Fibroblast of lung (primary cell): ENCODE measurements around the gene DNTT. TPM values are rescaled to one million over a fixed set of nuclear protein-coding genes. Genes with fewer than 3 reads are reported as not detected.

Experiments
- DNase-seq, 2 donors: peaks; one replicate each; pipeline versions ENCODE4 v3.0.0 to v3.0.0-alpha.2; 2010; ENCODE audit warnings: low read depth in 2 of 2
- H2AFZ ChIP-seq: 2 replicates; pipeline ENCODE4 v1.5.1; 2012; ENCODE audit warnings: low read length, control low read depth, inconsistent platforms
- H3K27ac ChIP-seq: 2 replicates; pipeline ENCODE4 v1.5.1; 2011; ENCODE audit warnings: low read length, control low read depth; ENCODE audit not compliant: insufficient read depth
- H3K27me3 ChIP-seq: 2 replicates; pipeline ENCODE4 v1.5.1; 2011; ENCODE audit warnings: mild to moderate bottlenecking, low read length; ENCODE audit not compliant: control insufficient read depth, insufficient read depth
- H3K36me3 ChIP-seq: 2 replicates; pipeline ENCODE4 v1.5.1; 2011; ENCODE audit warnings: low read length; ENCODE audit not compliant: control insufficient read depth, insufficient read depth
- H3K4me1 ChIP-seq: 2 replicates; pipeline ENCODE4 v1.5.1; 2011; ENCODE audit warnings: low read length; ENCODE audit not compliant: control insufficient read depth, insufficient read depth; ENCODE audit errors: extremely low read depth
- H3K4me2 ChIP-seq: 2 replicates; pipeline ENCODE4 v1.5.1; 2011; ENCODE audit warnings: low read length, control low read depth; ENCODE audit not compliant: insufficient read depth; ENCODE audit errors: extremely low read depth
- H3K4me3 ChIP-seq, 4 experiments: fragments of 200-600 bp in 1 of 4; sonication (generic) in 1 of 4; replicated peaks in 1 of 4; 2 replicates each; pipeline ENCODE4 v1.5.1; 2011 to 2016; ENCODE audit warnings: low read length in 4 of 4, low read depth in 3 of 4, mild to moderate bottlenecking in 3 of 4, control low read depth in 2 of 4, inconsistent platforms in 1 of 4, mixed read lengths in 1 of 4; ENCODE audit not compliant: insufficient read depth in 1 of 4; ENCODE audit errors: control extremely low read depth in 1 of 4
- H3K79me2 ChIP-seq: 2 replicates; pipeline ENCODE4 v1.5.1; 2012; ENCODE audit warnings: mild to moderate bottlenecking, low read length, inconsistent platforms; ENCODE audit not compliant: control insufficient read depth, insufficient read depth
- H3K9ac ChIP-seq: 2 replicates; pipeline ENCODE4 v1.5.1; 2011; ENCODE audit warnings: mild to moderate bottlenecking, low read length, control low read depth; ENCODE audit not compliant: insufficient read depth
- H3K9me3 ChIP-seq: 2 replicates; pipeline ENCODE4 v1.5.1; 2012; ENCODE audit warnings: low read depth, low read length; ENCODE audit not compliant: control insufficient read depth, insufficient read depth
- H4K20me1 ChIP-seq: 2 replicates; pipeline ENCODE4 v1.5.1; 2011; ENCODE audit warnings: low read length; ENCODE audit not compliant: control insufficient read depth, insufficient read depth; ENCODE audit errors: extremely low read depth
- EZH2 ChIP-seq: IDR thresholded peaks from 2 replicates; pipeline ENCODE4 v1.5.1; 2012; ENCODE audit warnings: low read length, control low read depth, mild to moderate bottlenecking; ENCODE audit errors: missing control alignments
- polyA plus RNA-seq, 2 donors: library from polyadenylated mRNA; depleted of rRNA in 1 of 2; stranded (reverse) in 1 of 2; unstranded in 1 of 2; fragments of >200 nt; gene quantifications; 2 replicates each; pipeline ENCODE4 v1.2.1, GENCODE V29; 2011 to 2012; ENCODE audit warnings: missing spikeins in 1 of 2
- total RNA-seq: library from RNA; depleted of rRNA; stranded (reverse); fragments of >200 nt; gene quantifications from 2 replicates; pipeline ENCODE4 v1.2.1, GENCODE V29; 2014
- TF ChIP-seq, protein P1 (sequence below), 2 donors: IDR thresholded peaks in 1 of 2; conservative IDR thresholded peaks in 1 of 2; 1 replicate in 1 of 2; 2 replicates in 1 of 2; pipeline ENCODE4 v1.5.1; 2011 to 2012; ENCODE audit warnings: low read length in 2 of 2, control low read depth in 1 of 2, inconsistent platforms in 1 of 2, low read depth in 1 of 2, mild to moderate bottlenecking in 1 of 2

Gene DNTT
- total and polyA plus RNA-seq, 2 donors (not counting 1 experiment from before 2014, with no cell fraction given) = not detected

DNA sequence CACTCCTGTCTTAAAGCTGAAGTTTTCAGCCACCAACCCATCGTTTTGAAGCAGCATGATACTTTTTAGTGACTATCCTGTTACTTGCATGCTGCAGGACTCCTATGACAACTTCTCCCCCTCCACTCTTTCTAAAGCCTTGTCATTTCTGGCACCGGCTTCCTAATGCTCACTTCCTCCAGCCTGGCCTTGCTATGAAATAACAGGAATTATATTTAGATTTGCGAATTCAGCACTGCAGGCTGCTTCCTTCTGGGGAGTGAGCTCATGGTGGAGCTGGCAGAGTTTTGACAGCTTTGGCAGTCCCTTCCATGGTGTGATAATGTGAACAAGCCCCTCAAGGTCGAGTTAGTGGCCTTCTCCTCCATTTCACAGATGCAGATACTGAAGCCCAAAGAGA, 46.3 kb upstream of the DNTT start:
- TF ChIP-seq, protein P1, sequence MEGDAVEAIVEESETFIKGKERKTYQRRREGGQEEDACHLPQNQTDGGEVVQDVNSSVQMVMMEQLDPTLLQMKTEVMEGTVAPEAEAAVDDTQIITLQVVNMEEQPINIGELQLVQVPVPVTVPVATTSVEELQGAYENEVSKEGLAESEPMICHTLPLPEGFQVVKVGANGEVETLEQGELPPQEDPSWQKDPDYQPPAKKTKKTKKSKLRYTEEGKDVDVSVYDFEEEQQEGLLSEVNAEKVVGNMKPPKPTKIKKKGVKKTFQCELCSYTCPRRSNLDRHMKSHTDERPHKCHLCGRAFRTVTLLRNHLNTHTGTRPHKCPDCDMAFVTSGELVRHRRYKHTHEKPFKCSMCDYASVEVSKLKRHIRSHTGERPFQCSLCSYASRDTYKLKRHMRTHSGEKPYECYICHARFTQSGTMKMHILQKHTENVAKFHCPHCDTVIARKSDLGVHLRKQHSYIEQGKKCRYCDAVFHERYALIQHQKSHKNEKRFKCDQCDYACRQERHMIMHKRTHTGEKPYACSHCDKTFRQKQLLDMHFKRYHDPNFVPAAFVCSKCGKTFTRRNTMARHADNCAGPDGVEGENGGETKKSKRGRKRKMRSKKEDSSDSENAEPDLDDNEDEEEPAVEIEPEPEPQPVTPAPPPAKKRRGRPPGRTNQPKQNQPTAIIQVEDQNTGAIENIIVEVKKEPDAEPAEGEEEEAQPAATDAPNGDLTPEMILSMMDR (conservative IDR thresholded peaks at IDR 0.05 in 1 of 2, IDR thresholded peaks at IDR 0.05 in 1 of 2; ENCODE audit: low read depth in 1 of 2, low read length in 2 of 2) = no peak
- TF ChIP-seq EZH2 = no peak
- no peaks in the 10 kb centered on the region for H3K9me3 ChIP-seq
- no peak overlapping the region for H3K9ac ChIP-seq
- H2AFZ ChIP-seq = no peak overlapping the region
- no peaks in the 10 kb centered on the region for H3K27me3 ChIP-seq
- no peak for DNase-seq
- no peaks in the 10 kb centered on the region for H3K79me2 ChIP-seq
- H3K36me3 ChIP-seq = no peaks in the 10 kb centered on the region
- no peaks in the 10 kb centered on the region for H3K4me1 ChIP-seq
- no peaks in the 10 kb centered on the region for H4K20me1 ChIP-seq
- H3K4me3 ChIP-seq = no peak overlapping the region
- H3K27ac ChIP-seq = no peak overlapping the region
- no peak overlapping the region for H3K4me2 ChIP-seq

DNA sequence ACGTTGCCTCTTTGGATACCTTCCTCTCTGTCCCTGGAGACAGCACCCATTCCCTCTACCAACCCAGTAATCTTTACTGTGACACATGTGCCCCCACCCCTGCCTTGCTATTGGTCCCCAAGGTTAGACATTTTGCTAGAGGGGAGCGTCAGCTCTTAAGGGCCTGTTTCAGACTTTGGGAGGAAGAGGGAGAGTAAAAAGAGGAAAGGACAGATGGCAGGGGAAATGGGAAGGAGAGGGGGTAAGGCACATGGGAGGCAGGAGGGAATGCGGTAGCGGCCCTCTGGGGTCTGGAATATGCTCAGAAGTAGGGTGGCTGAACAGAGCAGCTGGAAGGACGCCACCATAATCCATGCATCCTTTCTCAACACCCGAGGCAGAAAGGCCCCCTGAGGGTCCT, 45.1 kb upstream of the DNTT start:
- Histone ChIP-seq H2AFZ (no peak overlapping the region), H3K9ac (no peak overlapping the region), H4K20me1 (no peaks in the 10 kb centered on the region), H3K4me3 (no peak overlapping the region), H3K9me3 (no peaks in the 10 kb centered on the region), H3K4me1 (no peaks in the 10 kb centered on the region), H3K27ac (no peak overlapping the region), H3K79me2 (no peaks in the 10 kb centered on the region), H3K27me3 (no peaks in the 10 kb centered on the region), H3K36me3 (no peaks in the 10 kb centered on the region), H3K4me2 (no peak overlapping the region)
- no peak for TF ChIP-seq EZH2
- TF ChIP-seq, protein P1 (conservative IDR thresholded peaks at IDR 0.05 in 1 of 2, IDR thresholded peaks at IDR 0.05 in 1 of 2; ENCODE audit: low read depth in 1 of 2, low read length in 2 of 2) = no peak
- DNase-seq = no peak

DNA sequence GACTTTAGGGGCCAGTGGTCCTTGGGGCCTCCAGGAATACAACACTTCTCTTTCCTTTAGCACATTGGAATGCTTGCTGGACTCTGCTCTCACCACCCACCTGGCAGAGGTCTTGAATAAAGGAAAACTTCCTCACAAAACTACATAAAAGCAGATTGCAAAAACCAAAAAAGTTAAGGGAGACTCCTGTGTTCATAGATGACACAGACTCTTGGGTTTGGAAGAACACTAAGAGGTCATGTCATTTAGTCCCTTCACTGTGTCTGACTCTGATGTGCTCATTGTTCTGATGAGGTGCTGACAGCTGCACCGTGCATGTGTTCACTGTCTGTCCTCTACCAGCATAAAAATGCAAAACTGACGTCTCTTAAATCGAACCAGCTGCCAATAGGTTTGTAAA, 44.2 kb upstream of the DNTT start:
- Histone ChIP-seq H3K4me3 (no peak overlapping the region), H3K9me3 (no peaks in the 10 kb centered on the region), H3K4me2 (no peak overlapping the region), H3K79me2 (no peaks in the 10 kb centered on the region), H2AFZ (no peak overlapping the region), H3K4me1 (no peaks in the 10 kb centered on the region), H3K9ac (no peak overlapping the region), H3K36me3 (no peaks in the 10 kb centered on the region), H4K20me1 (no peaks in the 10 kb centered on the region), H3K27ac (no peak overlapping the region), H3K27me3 (no peaks in the 10 kb centered on the region)
- DNase-seq = no peak
- TF ChIP-seq, protein P1 (conservative IDR thresholded peaks at IDR 0.05 in 1 of 2, IDR thresholded peaks at IDR 0.05 in 1 of 2; ENCODE audit: low read depth in 1 of 2, low read length in 2 of 2) = no peak
- TF ChIP-seq EZH2 = no peak
